Right atrium auricular region (tissue), 2 donors: ENCODE data around the gene GTSE1. TPM values are rescaled to one million over a fixed set of nuclear protein-coding genes. Genes with fewer than 3 reads are reported as not detected.

ENCODE experiments used
- DNase-seq: peaks from one replicate; pipeline ENCODE4 v3.0.0-alpha.2; 2019; ENCODE audit warnings: low spot score
- H3K27ac ChIP-seq, 2 donors: fragments of 200-600 bp; sonication (generic); 1 replicate in 1 of 2; 2 replicates in 1 of 2; pipeline ENCODE4 v1.5.1; 2016 to 2019
- H3K27me3 ChIP-seq, 2 donors: fragments of 200-600 bp; sonication (generic); one replicate each; pipeline versions ENCODE4 v1.5.1 to v1.6.0; 2017 to 2019
- H3K36me3 ChIP-seq: fragments of 200-600 bp; sonication (generic); one replicate; pipeline ENCODE4 v1.5.1; 2016
- H3K4me1 ChIP-seq, 2 donors: fragments of 200-600 bp; sonication (generic); one replicate each; pipeline versions ENCODE4 v1.5.1 to v1.6.0; 2017 to 2019
- H3K4me3 ChIP-seq, 2 donors: fragments of 200-600 bp; sonication (generic); 1 replicate in 1 of 2; 2 replicates in 1 of 2; pipeline ENCODE4 v1.5.1; 2017 to 2019; ENCODE audit warnings: mild to moderate bottlenecking in 1 of 2, moderate library complexity in 1 of 2
- H3K9me3 ChIP-seq, 2 donors: fragments of 200-600 bp; sonication (generic); one replicate each; pipeline ENCODE4 v1.5.1; 2019
- total RNA-seq, 2 donors: library from RNA; depleted of rRNA; stranded (reverse); fragments of >200 nt; gene quantifications; one replicate each; pipeline ENCODE4 v1.1.0, GENCODE V29; 2016
- TF ChIP-seq, protein P1 (sequence below), 2 donors: fragments of 200-600 bp; sonication (generic); IDR thresholded peaks; one replicate each; pipeline ENCODE4 v1.5.1; 2019; ENCODE audit warnings: antibody characterized with exemption in 2 of 2

GTSE1 gene
- total RNA-seq, 2 donors from 2014 or later, result 0.16 to 0.63 TPM

DNA sequence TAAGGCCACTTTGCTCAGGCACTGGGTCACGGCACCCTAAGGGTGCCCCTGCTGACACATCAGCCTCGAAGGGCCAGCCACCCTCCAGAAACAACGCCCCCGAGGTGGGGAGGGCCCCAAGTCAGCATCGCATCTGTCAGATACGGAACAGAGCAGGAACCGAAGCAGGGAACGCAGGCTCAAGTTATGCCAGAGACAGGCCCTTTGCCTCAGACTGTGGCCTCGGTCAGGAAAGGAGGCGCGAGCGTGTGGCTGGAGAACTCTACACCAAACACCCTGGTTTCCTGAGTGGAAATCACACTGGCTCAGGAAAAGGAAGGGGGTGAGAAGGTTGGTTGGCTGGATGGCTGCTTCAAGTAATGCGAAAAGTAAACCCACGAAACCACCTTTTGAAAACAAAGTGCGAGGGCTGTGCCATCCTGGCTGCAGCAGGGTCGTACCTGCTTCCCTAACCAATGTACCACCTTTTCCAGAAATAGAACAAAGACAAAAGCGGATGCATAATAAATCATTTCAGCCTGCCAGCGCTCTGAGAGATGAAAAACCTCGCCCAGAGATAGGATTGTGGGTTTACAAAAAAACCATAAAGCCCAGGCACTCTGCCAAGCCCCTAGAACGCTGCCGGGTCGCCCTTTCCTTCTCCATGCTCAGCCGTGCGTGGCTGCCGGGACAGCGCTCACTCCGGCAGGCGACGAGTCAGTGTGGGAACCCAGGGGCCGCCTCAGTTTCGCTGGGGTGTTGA lies 77.4 kb downstream of the GTSE1 start:
- Histone ChIP-seq H3K4me3 (no peak overlapping the region), H3K4me1 (peaks cover 0 to 7% of the 10 kb centered on the region in 2 donors), H3K9me3 (peaks cover 0 to 9% of the 10 kb centered on the region in 2 donors), H3K36me3 (no peaks in the 10 kb centered on the region), H3K27me3 (no peaks in the 10 kb centered on the region), H3K27ac (no peak overlapping the region)
- TF ChIP-seq, protein P1, sequence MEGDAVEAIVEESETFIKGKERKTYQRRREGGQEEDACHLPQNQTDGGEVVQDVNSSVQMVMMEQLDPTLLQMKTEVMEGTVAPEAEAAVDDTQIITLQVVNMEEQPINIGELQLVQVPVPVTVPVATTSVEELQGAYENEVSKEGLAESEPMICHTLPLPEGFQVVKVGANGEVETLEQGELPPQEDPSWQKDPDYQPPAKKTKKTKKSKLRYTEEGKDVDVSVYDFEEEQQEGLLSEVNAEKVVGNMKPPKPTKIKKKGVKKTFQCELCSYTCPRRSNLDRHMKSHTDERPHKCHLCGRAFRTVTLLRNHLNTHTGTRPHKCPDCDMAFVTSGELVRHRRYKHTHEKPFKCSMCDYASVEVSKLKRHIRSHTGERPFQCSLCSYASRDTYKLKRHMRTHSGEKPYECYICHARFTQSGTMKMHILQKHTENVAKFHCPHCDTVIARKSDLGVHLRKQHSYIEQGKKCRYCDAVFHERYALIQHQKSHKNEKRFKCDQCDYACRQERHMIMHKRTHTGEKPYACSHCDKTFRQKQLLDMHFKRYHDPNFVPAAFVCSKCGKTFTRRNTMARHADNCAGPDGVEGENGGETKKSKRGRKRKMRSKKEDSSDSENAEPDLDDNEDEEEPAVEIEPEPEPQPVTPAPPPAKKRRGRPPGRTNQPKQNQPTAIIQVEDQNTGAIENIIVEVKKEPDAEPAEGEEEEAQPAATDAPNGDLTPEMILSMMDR (IDR thresholded peaks at IDR 0.05), result no peak
- no peak for DNase-seq

- H3K4me1 ChIP-seq, result peaks cover 0 to 7% of the 10 kb centered on the region in 2 donors
- no peaks in the 10 kb centered on the region for H3K27me3 ChIP-seq
- H3K27ac ChIP-seq, result no peak overlapping the region
- no peak for DNase-seq
- no peak overlapping the region for H3K4me3 ChIP-seq
- TF ChIP-seq, protein P1 (IDR thresholded peaks at IDR 0.05), result no peak
- peaks cover 0 to 9% of the 10 kb centered on the region in 2 donors for H3K9me3 ChIP-seq
- no peaks in the 10 kb centered on the region for H3K36me3 ChIP-seq
Measured at GRCh38 chr22:46374663-46375474, 78.2 kb downstream of the GTSE1 start.

DNA sequence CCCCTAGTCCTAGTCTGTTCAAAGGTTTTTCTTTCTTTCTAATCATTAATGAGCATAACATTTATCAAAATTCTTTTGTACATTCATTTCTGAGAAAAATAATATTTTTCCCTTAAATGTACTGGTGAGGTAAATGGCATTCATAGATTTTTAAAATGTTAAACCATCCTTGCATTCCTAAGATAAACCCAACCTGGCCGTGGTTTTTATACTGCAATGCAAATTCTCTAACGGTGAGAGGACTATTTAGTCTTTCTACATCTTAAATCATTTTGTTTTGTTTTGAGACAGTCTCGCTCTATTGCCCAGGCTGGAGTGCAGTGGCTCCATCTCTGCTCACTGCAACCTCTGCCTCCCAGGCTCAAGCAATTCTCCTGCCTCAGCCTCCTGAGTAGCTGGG lies 79.4 kb downstream of the GTSE1 start:
- TF ChIP-seq, protein P1 (IDR thresholded peaks at IDR 0.05), result no peak
- Histone ChIP-seq H3K9me3 (peaks cover 0 to 9% of the 10 kb centered on the region in 2 donors), H3K4me3 (no peak overlapping the region), H3K27ac (no peak overlapping the region), H3K4me1 (peaks cover 0 to 7% of the 10 kb centered on the region in 2 donors), H3K27me3 (no peaks in the 10 kb centered on the region), H3K36me3 (no peaks in the 10 kb centered on the region)
- no peak for DNase-seq

DNA sequence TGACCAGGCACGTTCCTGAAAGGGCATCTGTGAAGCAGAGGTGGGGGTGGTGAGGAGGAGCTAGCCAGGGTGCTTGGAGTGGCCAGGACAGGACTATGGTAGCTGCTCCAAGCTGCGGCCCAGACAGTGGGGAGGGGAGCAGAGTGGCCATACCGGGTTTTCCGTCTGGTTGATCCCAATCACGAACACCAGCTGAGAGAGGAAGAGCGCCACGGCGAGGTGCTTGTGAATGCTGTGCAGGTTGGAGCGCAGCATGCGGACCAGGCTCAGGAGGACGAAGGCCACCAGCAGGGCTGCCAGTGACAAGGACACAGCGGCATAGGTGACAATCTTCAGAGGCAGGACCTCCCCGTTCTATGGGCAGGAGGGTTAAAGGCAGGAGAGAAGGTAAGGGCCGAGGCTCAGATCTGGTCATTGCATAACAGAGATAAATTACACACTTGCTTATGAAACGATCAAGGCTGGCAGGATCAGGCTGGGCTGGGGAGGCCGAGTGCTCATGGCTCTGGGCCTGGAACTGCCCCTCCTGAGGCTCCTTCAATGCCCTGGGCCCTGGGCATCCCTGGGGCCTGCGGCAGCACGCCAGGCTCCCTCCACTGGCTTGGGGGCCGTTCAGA lies 80.3 kb downstream of the GTSE1 start:
- Histone ChIP-seq H3K36me3 (no peaks in the 10 kb centered on the region), H3K4me3 (no peak overlapping the region), H3K27me3 (no peaks in the 10 kb centered on the region), H3K27ac (no peak overlapping the region), H3K9me3 (peaks cover 0 to 9% of the 10 kb centered on the region in 2 donors), H3K4me1 (peaks cover 0 to 7% of the 10 kb centered on the region in 2 donors)
- TF ChIP-seq, protein P1 (IDR thresholded peaks at IDR 0.05), result no peak
- DNase-seq, result no peak

DNA sequence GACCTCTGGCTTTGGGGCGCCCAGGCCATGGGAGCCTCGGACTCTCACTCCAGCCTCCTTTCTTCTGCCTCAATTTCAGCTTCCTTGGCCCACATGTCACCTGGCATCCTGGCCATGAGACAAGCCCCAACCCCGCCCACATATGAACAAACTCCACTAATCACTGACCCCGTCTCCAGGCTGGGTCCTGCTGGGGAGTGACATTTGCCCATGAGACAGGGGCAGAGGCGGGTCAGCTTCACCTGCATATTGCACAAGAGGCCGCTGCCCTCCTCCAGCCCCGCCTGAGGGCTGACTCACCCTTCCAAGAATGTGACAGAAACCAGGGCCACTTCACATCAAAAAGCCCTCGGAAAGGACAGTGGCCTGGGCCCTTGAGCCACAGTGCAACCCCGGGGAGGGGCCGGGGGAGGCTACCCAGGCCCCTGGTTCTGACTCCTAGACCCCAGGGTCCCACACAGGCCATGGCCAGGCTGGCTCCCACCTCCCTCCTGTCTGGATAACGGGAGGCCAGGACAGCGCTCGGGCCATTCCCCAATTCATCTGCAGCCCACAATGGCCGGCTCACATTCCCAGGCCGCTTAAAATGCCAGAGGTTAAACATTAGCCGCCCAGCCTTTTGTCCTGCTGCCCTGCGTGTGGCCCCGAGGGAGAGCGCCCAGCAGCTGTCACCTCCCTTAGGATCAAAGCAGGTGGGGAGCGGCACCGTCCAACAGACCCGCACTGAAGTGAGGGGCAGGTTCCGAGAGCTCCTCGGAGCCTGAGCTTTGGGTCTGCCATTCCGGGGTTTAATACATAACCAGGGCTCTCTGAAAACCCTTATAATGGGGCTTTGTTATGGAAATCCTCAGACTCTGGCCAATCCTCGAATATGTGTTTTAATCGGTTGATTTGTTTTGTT lies 81.1 kb downstream of the GTSE1 start:
- Histone ChIP-seq H3K27me3 (no peaks in the 10 kb centered on the region), H3K4me1 (peaks cover 0 to 7% of the 10 kb centered on the region in 2 donors), H3K9me3 (peaks cover 0 to 9% of the 10 kb centered on the region in 2 donors), H3K27ac (no peak overlapping the region), H3K4me3 (no peak overlapping the region), H3K36me3 (no peaks in the 10 kb centered on the region)
- TF ChIP-seq, protein P1 (IDR thresholded peaks at IDR 0.05), result no peak
- no peak for DNase-seq
